Activated naive CD4-positive, alpha-beta T cell treated with anti-CD3 and anti-CD28 coated beads, Interleukin-2, amount 50 U/mL, for 24 hours (primary cell): ENCODE measurements around the gene CSNK1G1.
"Not testable (repeated sequence)": the region's sequence is repeated elsewhere in the genome, so short reads cannot be mapped to it uniquely, and the experiment has no call there.

ENCODE experiments used
- H3K27ac Mint-ChIP-seq: one replicate; pipeline ENCODE4 v1.8.0; 2021; ENCODE audit warnings: mild to moderate bottlenecking, mixed read lengths
- H3K27me3 Mint-ChIP-seq: one replicate; pipeline ENCODE4 v1.8.0; 2021; ENCODE audit warnings: mixed read lengths
- H3K36me3 Mint-ChIP-seq: one replicate; pipeline ENCODE4 v1.8.0; 2021; ENCODE audit warnings: mixed read lengths
- H3K4me1 Mint-ChIP-seq: one replicate; pipeline ENCODE4 v1.8.0; 2021; ENCODE audit warnings: mixed read lengths
- H3K4me3 Mint-ChIP-seq: one replicate; pipeline ENCODE4 v1.8.0; 2021; ENCODE audit warnings: mild to moderate bottlenecking, mixed read lengths
- H3K9me3 Mint-ChIP-seq: one replicate; pipeline ENCODE4 v1.8.0; 2021; ENCODE audit warnings: mixed read lengths

Gene CSNK1G1

DNA sequence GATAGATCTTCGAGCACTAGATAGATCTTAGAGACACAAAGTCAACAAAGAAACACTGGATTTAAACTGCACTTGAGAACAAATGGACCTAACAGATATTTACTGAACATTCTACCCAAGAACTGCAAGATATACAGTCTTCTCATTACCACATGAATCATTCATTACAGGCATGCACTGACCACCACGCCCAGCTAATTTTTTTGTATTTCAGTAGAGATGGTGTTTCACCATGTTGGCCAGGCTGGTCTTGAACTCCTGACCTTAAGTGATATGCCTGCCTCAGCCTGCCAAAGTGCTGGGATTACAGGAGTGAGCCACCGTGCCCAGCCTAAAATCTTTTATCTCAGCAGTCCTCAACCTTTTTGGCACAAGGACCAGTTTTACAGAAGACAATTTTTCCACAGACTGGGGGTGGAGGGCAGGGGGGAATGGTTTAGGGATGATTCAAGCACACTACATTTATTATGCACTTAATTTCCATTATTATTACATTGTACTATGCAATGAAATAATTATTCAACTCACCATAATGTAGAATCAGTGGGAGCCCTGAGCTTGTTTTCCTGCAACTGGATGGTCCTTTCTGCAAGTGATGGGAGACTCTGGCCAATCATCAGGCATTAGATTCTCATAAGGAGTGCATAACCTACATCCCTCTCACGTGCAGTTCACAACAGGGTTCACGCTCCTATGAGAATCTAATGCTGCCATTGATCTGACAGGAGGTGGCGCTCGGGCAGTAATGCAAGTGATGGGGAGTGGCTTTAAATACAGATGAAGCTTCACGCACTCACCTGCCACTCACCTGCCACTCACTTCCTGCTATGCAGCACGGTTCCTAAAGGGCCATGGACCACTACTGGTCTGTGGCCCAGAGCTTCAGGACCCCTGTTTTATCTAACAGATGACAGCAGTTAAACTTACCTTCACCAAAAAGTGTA is 21.7 kb downstream of the CSNK1G1 start:
- H3K9me3 Mint-ChIP-seq, result no peaks in the 10 kb centered on the region
- peaks cover 2% of the 10 kb centered on the region for H3K36me3 Mint-ChIP-seq
- no peaks in the 10 kb centered on the region for H3K27me3 Mint-ChIP-seq
- H3K4me3 Mint-ChIP-seq, result peak overlapping the region; percentile 15
- peak overlapping the region; percentile 91 for H3K27ac Mint-ChIP-seq
- peaks cover 34% of the 10 kb centered on the region for H3K4me1 Mint-ChIP-seq

DNA sequence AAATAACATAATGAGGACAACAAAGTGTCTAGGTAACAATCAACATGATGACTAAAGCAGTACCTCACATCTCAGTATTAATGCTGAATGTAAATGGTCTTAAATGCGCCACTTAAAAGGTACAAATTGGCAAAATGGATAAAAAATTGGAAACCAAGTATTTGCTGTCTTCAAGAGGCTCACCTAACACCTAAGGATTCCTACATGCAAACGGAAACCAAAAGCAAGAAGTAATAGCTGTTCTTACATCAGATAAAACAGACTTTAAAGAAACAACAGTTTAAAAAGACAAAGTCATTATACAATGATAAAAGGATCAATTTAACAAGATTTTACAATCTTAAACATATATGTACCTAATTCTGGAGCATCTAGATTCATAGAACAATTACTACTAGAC is 22.5 kb downstream of the CSNK1G1 start:
- no peaks in the 10 kb centered on the region for H3K9me3 Mint-ChIP-seq
- no peaks in the 10 kb centered on the region for H3K27me3 Mint-ChIP-seq
- peak overlapping the region; percentile 91 for H3K27ac Mint-ChIP-seq
- no peak overlapping the region for H3K4me3 Mint-ChIP-seq
- peaks cover 2% of the 10 kb centered on the region for H3K36me3 Mint-ChIP-seq
- peaks cover 34% of the 10 kb centered on the region for H3K4me1 Mint-ChIP-seq

DNA sequence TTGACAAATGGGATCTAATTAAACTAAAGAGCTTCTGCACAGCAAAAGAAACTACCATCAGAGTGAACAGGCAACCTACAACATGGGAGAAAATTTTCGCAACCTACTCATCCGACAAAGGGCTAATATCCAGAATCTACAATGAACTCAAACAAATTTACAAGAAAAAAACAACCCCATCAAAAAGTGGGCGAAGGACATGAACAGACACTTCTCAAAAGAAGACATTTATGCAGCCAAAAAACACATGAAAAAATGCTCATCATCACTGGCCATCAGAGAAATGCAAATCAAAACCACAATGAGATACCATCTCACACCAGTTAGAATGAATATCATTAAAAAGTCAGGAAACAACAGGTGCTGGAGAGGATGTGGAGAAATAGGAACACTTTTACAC is 24.3 kb downstream of the CSNK1G1 start:
- not testable (repeated sequence) for H3K4me3 Mint-ChIP-seq, H3K27me3 Mint-ChIP-seq, H3K36me3 Mint-ChIP-seq, H3K9me3 Mint-ChIP-seq, H3K27ac Mint-ChIP-seq
- H3K4me1 Mint-ChIP-seq, result peaks cover 30% of the 10 kb centered on the region

DNA sequence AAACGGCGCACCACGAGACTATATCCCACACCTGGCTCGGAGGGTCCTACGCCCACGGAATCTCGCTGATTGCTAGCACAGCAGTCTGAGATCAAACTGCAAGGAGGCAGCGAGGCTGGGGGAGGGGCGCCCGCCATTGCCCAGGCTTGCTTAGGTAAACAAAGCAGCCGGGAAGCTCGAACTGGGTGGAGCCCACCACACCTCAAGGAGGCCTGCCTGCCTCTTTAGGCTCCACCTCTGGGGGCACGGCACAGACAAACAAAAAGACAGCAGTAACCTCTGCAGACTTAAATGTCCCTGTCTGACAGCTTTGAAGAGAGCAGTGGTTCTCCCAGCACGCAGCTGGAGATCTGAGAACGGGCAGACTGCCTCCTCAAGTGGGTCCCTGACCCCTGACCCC is 29.0 kb downstream of the CSNK1G1 start:
- H3K27me3 Mint-ChIP-seq, H3K4me3 Mint-ChIP-seq: not testable (repeated sequence)

DNA sequence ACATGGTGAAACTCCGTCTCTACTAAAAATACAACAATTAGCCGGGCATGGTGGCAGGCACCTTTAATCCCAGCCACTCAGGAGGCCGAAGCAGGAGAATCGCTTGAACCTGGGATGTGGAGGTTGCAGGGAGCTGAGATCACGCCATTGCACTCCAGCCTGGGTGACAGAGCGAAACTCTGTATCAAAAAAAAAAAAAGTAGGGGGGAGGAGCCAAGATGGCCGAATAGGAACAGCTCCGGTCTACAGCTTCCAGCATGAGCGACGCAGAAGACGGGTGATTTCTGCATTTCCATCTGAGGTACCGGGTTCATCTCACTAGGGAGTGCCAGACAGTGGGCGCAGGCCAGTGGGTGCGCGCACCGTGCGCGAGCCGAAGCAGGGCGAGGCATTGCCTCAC is 29.5 kb downstream of the CSNK1G1 start:
- not testable (repeated sequence) for H3K27me3 Mint-ChIP-seq, H3K36me3 Mint-ChIP-seq, H3K9me3 Mint-ChIP-seq, H3K27ac Mint-ChIP-seq, H3K4me3 Mint-ChIP-seq
- peaks cover 16% of the 10 kb centered on the region for H3K4me1 Mint-ChIP-seq

More for the DNA sequence above, 29.0 kb downstream of the CSNK1G1 start:
- not testable (repeated sequence) for H3K36me3 Mint-ChIP-seq, H3K27ac Mint-ChIP-seq, H3K9me3 Mint-ChIP-seq
- peaks cover 14% of the 10 kb centered on the region for H3K4me1 Mint-ChIP-seq

DNA sequence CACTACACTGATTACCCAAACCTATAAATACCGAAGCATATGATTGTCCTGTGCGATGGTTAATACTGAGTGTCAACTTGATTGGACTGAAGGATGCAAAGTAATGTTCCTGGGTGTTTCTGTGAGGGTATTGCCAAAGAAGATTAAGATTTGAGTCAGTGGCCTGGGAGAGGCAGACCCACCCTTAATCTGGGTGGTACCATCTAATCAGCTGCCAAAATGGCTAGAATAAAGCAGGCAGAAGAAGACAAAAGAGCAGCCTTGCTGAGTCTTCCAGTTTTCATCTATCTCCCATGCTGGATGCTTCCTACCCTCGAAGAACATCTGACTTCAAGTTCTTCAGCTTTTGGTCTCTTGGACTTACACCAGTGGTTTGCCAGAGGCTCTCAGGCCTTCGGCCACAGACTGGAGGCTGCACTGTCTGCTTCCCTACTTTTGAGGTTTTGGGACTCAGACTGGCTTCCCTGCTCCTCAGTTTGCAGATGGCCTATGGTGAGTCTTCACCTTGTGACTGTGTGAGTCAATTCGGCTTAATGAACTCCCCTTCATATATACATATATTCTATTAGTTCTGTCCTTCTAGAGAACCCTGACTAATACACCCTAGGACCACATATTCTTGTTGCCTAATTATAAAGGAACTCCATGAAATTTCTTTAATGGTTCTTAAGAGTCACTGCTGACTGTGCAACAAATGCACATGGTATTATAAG is 31.7 kb downstream of the CSNK1G1 start:
- H3K4me1 Mint-ChIP-seq, result peaks cover 16% of the 10 kb centered on the region
- no peak overlapping the region for H3K4me3 Mint-ChIP-seq
- no peaks in the 10 kb centered on the region for H3K36me3 Mint-ChIP-seq
- H3K27me3 Mint-ChIP-seq, result no peaks in the 10 kb centered on the region
- H3K27ac Mint-ChIP-seq, result no peak overlapping the region
- H3K9me3 Mint-ChIP-seq, result no peaks in the 10 kb centered on the region

DNA sequence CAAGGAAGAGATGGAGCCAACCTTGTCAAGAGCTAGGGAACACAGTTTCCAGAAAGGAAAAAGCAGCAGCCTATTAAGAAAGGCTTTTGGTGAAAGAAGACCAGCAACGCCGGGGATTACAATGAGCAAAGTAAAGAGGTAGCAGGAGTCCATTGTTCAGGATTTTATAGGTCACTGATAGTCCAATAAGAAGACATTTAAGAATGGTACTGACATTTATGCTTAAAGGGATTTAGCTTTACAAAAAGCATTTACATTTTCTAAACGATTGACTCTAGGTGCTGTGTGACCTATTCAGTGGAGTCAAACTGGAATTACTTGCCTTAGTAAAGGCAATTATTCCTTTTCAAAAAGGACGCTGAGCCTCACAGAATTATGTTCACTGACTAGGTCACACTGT is 40.8 kb downstream of the CSNK1G1 start:
- H3K4me1 Mint-ChIP-seq, result peaks cover 24% of the 10 kb centered on the region
- H3K36me3 Mint-ChIP-seq, result peaks cover 1% of the 10 kb centered on the region
- H3K9me3 Mint-ChIP-seq, result no peaks in the 10 kb centered on the region
- no peaks in the 10 kb centered on the region for H3K27me3 Mint-ChIP-seq
- no peak overlapping the region for H3K4me3 Mint-ChIP-seq
- H3K27ac Mint-ChIP-seq, result no peak overlapping the region

DNA sequence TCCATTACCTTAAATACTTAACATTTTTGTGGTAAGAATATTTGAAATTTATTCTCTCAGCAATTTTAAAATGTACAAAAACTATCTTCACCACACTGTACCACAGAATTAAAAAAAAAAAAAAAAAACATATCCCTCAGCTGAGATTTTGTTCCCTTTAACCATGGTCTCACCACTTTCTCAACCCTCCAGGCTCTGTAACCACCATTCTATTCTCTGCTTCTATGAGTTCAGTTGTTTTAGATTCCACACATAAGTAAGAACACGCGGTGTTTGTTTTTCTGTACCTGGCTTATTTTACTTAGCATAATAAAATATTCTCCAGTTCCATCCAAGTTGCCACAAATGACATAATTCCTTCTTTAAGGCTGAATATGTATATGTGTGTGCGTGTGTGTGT is 41.5 kb downstream of the CSNK1G1 start:
- H3K27me3 Mint-ChIP-seq, result no peaks in the 10 kb centered on the region
- no peak overlapping the region for H3K27ac Mint-ChIP-seq
- peaks cover 27% of the 10 kb centered on the region for H3K4me1 Mint-ChIP-seq
- H3K9me3 Mint-ChIP-seq, result no peaks in the 10 kb centered on the region
- H3K4me3 Mint-ChIP-seq, result no peak overlapping the region
- H3K36me3 Mint-ChIP-seq, result peaks cover 1% of the 10 kb centered on the region

DNA sequence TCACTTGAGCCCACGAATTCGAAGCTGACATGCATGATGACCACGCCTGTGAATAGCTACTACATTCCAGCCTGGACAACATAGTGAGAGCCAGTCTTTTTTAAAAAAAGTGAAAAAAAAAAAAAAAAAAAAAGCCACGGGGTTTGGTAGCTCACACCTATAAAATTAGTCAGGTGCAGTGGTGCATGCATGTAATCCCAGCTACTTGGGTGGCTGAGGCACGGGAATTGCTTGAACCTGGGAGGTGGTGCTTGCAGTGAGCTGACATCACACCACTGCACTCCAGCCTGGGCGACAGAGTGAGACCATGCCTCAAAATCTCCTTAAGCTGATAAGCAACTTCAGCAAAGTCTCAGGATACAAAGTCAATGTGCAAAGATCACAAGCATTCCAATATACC is 44.4 kb downstream of the CSNK1G1 start:
- H3K4me3 Mint-ChIP-seq, result no peak overlapping the region
- H3K4me1 Mint-ChIP-seq, result peaks cover 36% of the 10 kb centered on the region
- peaks cover 5% of the 10 kb centered on the region for H3K36me3 Mint-ChIP-seq
- no peak overlapping the region for H3K27ac Mint-ChIP-seq
- no peaks in the 10 kb centered on the region for H3K9me3 Mint-ChIP-seq
- no peaks in the 10 kb centered on the region for H3K27me3 Mint-ChIP-seq

DNA sequence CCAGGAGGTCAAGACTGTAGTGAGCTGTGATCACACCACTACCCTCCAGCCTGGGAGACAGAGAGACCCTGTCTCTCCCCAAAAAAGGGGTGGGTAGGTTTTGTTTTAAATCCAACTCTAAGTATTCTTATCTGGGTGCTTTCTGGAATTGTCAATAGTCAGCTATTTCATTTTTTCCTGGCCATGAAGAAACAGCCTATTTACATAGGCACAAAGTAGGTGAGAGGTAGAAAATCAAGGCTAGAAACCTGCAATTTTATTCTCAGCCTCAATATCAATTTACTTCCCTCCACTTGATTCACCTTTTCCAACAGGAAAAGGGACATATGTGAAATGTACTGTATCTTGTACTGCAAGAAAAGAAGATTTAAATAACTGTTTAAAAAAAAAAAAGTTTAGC is 45.9 kb downstream of the CSNK1G1 start:
- Mint-ChIP-seq H3K27me3 (no peaks in the 10 kb centered on the region), H3K36me3 (peaks cover 10% of the 10 kb centered on the region), H3K4me1 (peaks cover 42% of the 10 kb centered on the region), H3K9me3 (no peaks in the 10 kb centered on the region), H3K27ac (no peak overlapping the region), H3K4me3 (no peak overlapping the region)

DNA sequence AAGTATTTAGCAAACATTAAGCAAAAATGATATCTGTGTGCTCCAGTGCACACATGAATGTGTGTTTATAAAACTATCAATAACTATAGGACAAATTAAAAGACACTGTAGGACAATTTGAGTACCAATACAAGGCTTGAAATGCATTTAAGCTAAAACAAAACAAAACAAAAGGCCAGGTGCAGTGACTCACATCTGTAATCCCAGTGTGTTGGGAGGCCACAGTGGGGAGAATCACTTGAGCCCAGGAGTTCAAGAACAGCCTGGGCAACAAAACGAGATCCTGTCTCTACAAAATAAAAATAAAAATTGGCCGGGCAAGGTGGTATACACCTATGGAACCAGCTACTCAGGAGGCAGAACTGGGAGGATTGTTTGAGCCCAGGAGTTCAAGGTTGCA is 50.7 kb downstream of the CSNK1G1 start:
- Mint-ChIP-seq H3K27me3 (no peaks in the 10 kb centered on the region), H3K36me3 (peaks cover 15% of the 10 kb centered on the region), H3K4me3 (no peak overlapping the region), H3K4me1 (peaks cover 26% of the 10 kb centered on the region), H3K9me3 (no peaks in the 10 kb centered on the region), H3K27ac (no peak overlapping the region)

DNA sequence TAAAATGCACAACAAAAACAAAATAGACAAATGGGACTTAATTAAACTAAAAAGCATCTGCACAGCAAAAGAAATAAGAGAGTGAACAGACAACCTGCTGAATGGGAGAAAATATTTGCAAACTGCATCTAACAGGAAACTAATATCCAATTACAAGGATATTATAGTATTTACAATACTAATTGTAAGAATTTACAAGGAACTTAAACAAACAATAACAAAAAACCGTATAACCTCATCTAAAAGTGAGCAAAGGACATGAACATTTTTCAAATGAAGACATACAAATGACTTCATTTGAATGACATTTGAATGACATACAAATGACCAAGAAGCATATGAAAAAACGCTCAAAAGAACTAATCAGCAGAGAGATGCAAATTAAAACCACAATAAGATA is 66.4 kb downstream of the CSNK1G1 start:
- H3K4me3 Mint-ChIP-seq, result no peak overlapping the region
- H3K36me3 Mint-ChIP-seq, result peaks cover 5% of the 10 kb centered on the region
- H3K4me1 Mint-ChIP-seq, result peaks cover 35% of the 10 kb centered on the region
- no peak overlapping the region for H3K27ac Mint-ChIP-seq
- H3K27me3 Mint-ChIP-seq, result no peaks in the 10 kb centered on the region
- no peaks in the 10 kb centered on the region for H3K9me3 Mint-ChIP-seq

DNA sequence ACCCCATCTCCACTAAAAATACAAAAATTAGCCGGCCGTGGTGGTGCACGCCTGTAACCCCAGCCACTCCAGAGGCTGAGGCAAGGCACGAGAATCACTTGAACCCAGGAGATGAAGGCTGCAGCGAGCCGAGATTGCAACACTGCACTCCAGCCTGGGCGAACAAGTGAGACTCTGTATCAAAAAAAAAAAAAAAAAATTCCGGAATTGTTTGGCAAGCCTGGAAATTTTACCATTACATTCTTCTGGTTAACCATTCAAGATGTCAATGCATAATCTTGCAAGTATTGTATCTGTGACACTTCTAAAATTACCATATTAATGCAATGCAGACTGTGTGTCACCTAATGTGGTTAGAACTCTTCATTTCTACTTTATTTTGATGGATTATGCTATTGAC is 67.0 kb downstream of the CSNK1G1 start:
- Mint-ChIP-seq H3K9me3 (no peaks in the 10 kb centered on the region), H3K27ac (no peak overlapping the region), H3K4me1 (peaks cover 37% of the 10 kb centered on the region), H3K27me3 (no peaks in the 10 kb centered on the region), H3K4me3 (no peak overlapping the region), H3K36me3 (peaks cover 5% of the 10 kb centered on the region)

DNA sequence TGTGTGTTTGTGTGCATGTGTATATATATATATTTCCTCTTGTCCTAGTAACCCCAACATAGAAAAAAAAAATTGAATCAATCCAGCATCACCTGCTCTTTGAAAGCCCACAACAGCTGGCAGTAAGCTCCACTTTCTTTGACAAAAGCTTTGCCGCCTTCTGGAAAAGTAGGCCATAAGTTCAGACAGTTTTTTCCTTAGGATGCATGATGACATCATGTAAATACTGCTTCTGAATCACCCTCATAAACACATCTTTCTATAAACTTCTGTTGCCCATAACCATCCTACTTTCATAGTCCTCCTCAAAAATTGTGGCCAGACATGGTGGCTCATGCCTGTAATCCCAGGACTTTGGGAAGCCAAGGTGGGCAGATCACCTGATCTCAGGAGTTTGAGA is 67.4 kb downstream of the CSNK1G1 start:
- H3K27me3 Mint-ChIP-seq, result no peaks in the 10 kb centered on the region
- peaks cover 5% of the 10 kb centered on the region for H3K36me3 Mint-ChIP-seq
- H3K9me3 Mint-ChIP-seq, result no peaks in the 10 kb centered on the region
- peaks cover 39% of the 10 kb centered on the region for H3K4me1 Mint-ChIP-seq
- no peak overlapping the region for H3K27ac Mint-ChIP-seq
- no peak overlapping the region for H3K4me3 Mint-ChIP-seq

DNA sequence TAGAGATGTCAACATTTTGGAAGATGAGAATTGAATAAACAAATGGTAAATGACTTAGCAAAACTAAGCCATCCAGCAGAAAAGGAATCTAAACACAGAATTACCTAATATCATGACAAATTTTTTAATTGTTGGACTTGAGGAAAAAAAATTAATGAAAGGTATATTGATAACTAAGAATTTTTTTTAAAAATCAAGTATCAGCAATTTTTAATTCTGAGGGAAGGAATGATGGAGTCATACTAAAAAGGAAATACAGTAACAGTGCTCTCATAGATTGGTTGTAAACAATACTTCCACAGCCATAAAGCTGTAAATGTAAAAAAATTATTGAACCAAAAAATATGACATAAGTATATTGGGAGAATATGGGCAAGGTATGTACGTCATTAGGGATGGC is 68.0 kb downstream of the CSNK1G1 start:
- Mint-ChIP-seq H3K4me1 (peaks cover 33% of the 10 kb centered on the region), H3K4me3 (no peak overlapping the region), H3K27me3 (no peaks in the 10 kb centered on the region), H3K27ac (no peak overlapping the region), H3K9me3 (no peaks in the 10 kb centered on the region), H3K36me3 (peaks cover under 1% of the 10 kb centered on the region)

DNA sequence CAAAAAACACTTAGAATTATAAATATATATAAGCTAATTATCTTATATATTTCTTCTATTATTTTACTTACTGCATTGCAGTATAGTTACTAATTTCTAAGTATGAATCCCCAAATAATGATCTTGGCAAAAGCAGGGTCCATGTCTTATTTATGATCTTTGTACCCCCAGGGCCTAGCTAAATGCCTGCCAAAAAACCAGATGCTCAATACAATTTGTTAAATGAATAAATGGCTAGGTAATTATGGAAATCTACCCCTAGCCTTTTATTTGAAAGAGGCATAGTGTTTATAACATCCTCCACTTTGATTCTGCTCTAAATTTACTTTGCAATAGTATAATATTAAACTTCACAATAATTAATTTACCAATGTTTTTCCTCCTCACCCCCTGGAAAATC is 69.5 kb downstream of the CSNK1G1 start:
- no peak overlapping the region for H3K4me3 Mint-ChIP-seq
- no peaks in the 10 kb centered on the region for H3K27me3 Mint-ChIP-seq
- H3K36me3 Mint-ChIP-seq, result peaks cover 1% of the 10 kb centered on the region
- H3K9me3 Mint-ChIP-seq, result no peaks in the 10 kb centered on the region
- H3K27ac Mint-ChIP-seq, result no peak overlapping the region
- H3K4me1 Mint-ChIP-seq, result peaks cover 31% of the 10 kb centered on the region
